DMS153 treated with DMSO at 0.1 percent for 48 hours (cell line): ENCODE measurements around the gene PNN.
"Not testable (repeated sequence)": the region's sequence is repeated elsewhere in the genome, so short reads cannot be mapped to it uniquely, and the experiment has no call there.

Experiments used
- DNase-seq: peaks from one replicate; lab custom pipeline; 2025; ENCODE audit not compliant: unreplicated experiment; lab: John Stamatoyannopoulos, UW

PNN gene

GRCh38 chr14:39228509-39229221, 53.6 kb downstream of the PNN start:
- no peak for DNase-seq

DNA sequence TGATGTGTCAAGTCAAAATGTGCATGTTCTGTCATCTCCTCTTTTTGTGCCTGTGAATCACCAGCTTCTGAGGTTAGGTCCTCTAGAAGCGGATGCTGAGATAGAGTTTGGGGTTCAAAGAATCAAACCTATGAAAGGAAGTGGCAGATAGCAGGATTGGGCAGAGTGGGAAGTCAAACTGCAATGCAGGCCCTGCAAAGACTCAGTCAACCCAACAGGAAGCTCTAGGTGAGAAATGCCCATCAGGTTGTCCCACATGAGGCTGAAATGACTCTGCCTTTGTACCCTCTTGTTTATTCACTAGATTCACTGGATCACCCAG, 54.1 kb downstream of the PNN start:
- DNase-seq = no peak

DNA sequence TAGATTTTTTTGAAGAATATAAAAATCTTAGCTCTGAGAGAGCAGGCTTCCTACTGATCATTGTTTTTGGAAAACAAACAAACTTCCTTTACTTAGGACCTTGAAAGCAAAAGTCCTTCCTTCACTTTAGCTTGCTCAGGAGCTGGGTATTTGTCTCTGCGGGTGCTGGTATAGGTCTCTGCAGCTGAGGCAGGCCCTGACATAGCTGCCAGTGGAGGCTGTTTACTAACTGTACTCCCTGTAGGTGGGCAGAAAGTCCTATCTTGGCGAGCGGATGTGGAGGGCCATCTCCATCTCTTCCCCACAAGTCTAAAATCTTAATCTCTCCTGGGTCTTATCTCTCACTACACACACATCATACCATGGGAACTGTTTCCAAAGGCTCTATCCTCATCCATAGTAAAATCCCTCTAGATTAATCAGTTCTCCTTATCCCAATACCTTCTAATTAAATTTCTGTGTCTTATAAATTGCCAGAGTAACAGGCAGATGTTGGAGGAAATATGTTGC, 54.6 kb downstream of the PNN start:
- DNase-seq = no peak

DNA sequence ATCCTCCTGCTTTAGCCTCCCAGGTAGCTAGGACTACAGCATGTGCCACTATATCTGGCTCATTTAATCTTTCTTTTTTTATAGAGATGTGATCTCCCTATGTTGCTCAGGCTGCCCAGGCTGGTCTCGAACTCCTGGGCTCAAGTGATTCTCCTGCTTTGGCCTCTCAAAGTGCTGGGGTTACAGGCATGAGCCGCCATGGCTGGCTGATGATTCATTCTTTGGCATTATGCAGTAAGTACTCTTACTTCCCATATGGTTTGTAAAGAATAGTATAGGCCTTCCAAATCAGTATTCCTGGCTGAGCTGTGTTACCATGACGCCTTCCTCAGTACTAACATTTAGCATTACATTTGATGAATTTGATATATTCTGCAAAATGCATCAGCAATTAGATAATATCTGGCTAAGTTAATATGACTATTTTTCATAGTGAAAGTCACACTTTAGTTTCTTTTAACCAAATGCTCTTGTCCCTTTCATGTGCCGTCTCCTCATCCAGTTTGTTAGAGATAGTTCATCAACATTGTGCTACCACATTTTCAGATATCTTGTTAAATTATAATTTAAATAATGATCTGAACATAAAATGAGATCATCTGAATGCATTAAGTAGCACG, 55.5 kb downstream of the PNN start:
- no peak for DNase-seq

DNA sequence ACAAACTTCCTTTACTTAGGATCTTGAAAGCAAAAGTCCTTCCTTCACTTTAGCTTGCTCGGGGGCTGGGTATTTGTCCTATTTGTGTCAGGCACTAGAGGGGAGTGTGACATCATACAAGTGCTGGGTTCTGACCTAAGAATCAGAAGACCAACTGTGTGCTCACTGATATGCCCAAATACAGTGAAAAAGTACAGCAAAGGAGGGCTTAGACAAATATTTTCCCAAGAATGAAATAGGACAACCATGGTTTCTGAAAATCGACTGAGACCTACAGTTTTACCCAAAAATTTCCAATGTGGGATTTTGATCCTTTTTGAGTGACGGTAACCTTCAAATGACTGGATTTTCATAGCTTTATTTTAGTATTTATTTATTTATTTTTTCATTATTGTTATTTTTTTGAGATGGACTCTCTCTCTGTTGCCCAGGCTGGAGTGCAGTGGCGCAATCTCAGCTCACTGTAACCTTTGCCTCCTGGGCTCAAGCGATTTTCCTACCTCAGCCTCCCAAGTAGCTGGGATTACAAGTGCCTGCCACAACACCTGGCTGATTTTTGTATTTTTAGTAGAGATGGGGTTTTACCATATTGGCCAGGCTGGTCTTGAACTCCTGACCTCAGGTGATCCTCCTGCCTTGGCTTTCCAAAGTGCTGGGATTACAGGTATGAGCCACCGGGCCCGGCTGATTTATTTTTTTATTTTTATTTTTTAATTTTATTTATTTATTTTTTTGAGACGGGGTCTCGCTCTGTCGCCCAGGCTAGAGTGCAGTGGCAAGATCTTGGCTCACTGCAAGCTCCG, 56.9 kb downstream of the PNN start:
- not testable (repeated sequence) for DNase-seq
